Uterus (tissue), 2 donors: ENCODE results near the gene ZNF687.

Source experiments
- CTCF ChIP-seq, 4 experiments: fragments of 200-600 bp in 2 of 4; fragments of 450-650 bp in 2 of 4; sonication (generic) in 2 of 4; IDR thresholded peaks; one replicate each; pipeline ENCODE4 v1.5.1; 2016 to 2019; ENCODE audit warnings: antibody characterized with exemption in 4 of 4, mild to moderate bottlenecking in 2 of 4, moderate library complexity in 1 of 4
- POLR2A ChIP-seq, 2 donors: fragments of 450-650 bp; IDR thresholded peaks; one replicate each; pipeline ENCODE4 v1.6.1; 2016; ENCODE audit warnings: antibody characterized with exemption in 2 of 2, mild to moderate bottlenecking in 1 of 2, moderate library complexity in 1 of 2

GRCh38 chr1:151289080-151289935, 7.2 kb downstream of the ZNF687 start:
- TF ChIP-seq CTCF (IDR thresholded peaks at IDR 0.05) (no peak), POLR2A (IDR thresholded peaks at IDR 0.05) (no peak)
